GM21381 (cell line): Measurements from ENCODE around the gene CDS1.
"Not testable (repeated sequence)": the region's sequence is repeated elsewhere in the genome, so short reads cannot be mapped to it uniquely, and the experiment has no call there.

Source experiments
- ATAC-seq: cut with Tn5 transposase; IDR thresholded peaks from one replicate; pipeline ENCODE4 v1.9.1; 2021; ENCODE audit warnings: mild to moderate bottlenecking, moderate library complexity; ENCODE audit not compliant: unreplicated experiment

CDS1 gene

GRCh38 chr4:84582988-84583875 is at the start of gene CDS1:
Gene CDS1 (plus strand): TSS chr4:84583127. CDS start chr4:84583402, 275 bp downstream.
- ATAC-seq: peak; percentile 45

GRCh38 chr4:84535901-84536300 is 47.0 kb upstream of the CDS1 start:
- ATAC-seq: no peak

- no peak for ATAC-seq
Observed at GRCh38 chr4:84545093-84545492, 37.8 kb upstream of the CDS1 start.

GRCh38 chr4:84547211-84547610 is 35.7 kb upstream of the CDS1 start:
- no peak for ATAC-seq

GRCh38 chr4:84549191-84549590 is 33.7 kb upstream of the CDS1 start:
- ATAC-seq: not testable (repeated sequence)

- no peak for ATAC-seq
Observed at GRCh38 chr4:84562156-84562555, 20.8 kb upstream of the CDS1 start.

- no peak for ATAC-seq
Observed at GRCh38 chr4:84563002-84563401, 19.9 kb upstream of the CDS1 start.

GRCh38 chr4:84565951-84566350 is 17.0 kb upstream of the CDS1 start:
- ATAC-seq: no peak

- no peak for ATAC-seq
Observed at GRCh38 chr4:84568496-84568895, 14.4 kb upstream of the CDS1 start.

GRCh38 chr4:84569009-84569408 is 13.9 kb upstream of the CDS1 start:
- ATAC-seq: no peak

- ATAC-seq: no peak
Observed at GRCh38 chr4:84573385-84574068, 9.4 kb upstream of the CDS1 start.

GRCh38 chr4:84574069-84574720 is 8.7 kb upstream of the CDS1 start:
- no peak for ATAC-seq

GRCh38 chr4:84578540-84579402 is 4.2 kb upstream of the CDS1 start:
- no peak for ATAC-seq

- ATAC-seq: no peak
Observed at GRCh38 chr4:84579403-84579776, 3.5 kb upstream of the CDS1 start.

GRCh38 chr4:84582302-84582987 is 482 bp upstream of the CDS1 start:
- peak; percentile 84 for ATAC-seq

- ATAC-seq: no peak
Observed at GRCh38 chr4:84583876-84584380, 1.0 kb downstream of the CDS1 start.

GRCh38 chr4:84585251-84585650 is 2.3 kb downstream of the CDS1 start:
- ATAC-seq: no peak

GRCh38 chr4:84594724-84595123 is 11.8 kb downstream of the CDS1 start:
- ATAC-seq: no peak

GRCh38 chr4:84596826-84597225 is 13.9 kb downstream of the CDS1 start:
- ATAC-seq: no peak

GRCh38 chr4:84597450-84597849 is 14.5 kb downstream of the CDS1 start:
- no peak for ATAC-seq
